Trophoblast cell (in vitro differentiated cells and primary cell): ENCODE measurements around the gene KANK4.

ENCODE experiments used
- DNase-seq, 2 donors: peaks; one replicate each; pipeline ENCODE4 v3.0.0-alpha.2; 2016
- H2AFZ ChIP-seq: 2 replicates; pipeline ENCODE4 v1.6.1; 2013; ENCODE audit warnings: low read length, moderate library complexity, mild to moderate bottlenecking; ENCODE audit not compliant: insufficient read depth, poor library complexity
- H2AK5ac ChIP-seq: 2 replicates; pipeline ENCODE4 v1.6.1; 2013; ENCODE audit warnings: mild to moderate bottlenecking, low read length
- H2BK120ac ChIP-seq: 2 replicates; pipeline ENCODE4 v1.6.1; 2013; ENCODE audit warnings: low read length, mild to moderate bottlenecking, moderate library complexity; ENCODE audit not compliant: insufficient read depth, poor library complexity
- H2BK12ac ChIP-seq: 2 replicates; pipeline ENCODE4 v1.6.1; 2013; ENCODE audit warnings: mild to moderate bottlenecking, low read length, moderate library complexity
- H2BK5ac ChIP-seq: 2 replicates; pipeline ENCODE4 v1.6.1; 2013; ENCODE audit warnings: low read length, low read depth, moderate library complexity, mild to moderate bottlenecking; ENCODE audit not compliant: poor library complexity
- H3K14ac ChIP-seq: 2 replicates; pipeline ENCODE4 v1.6.1; 2013; ENCODE audit warnings: mild to moderate bottlenecking, low read length
- H3K18ac ChIP-seq: 2 replicates; pipeline ENCODE4 v1.6.1; 2013; ENCODE audit warnings: mild to moderate bottlenecking, low read length
- H3K23ac ChIP-seq: 2 replicates; pipeline ENCODE4 v1.6.1; 2013; ENCODE audit warnings: low read length
- H3K27ac ChIP-seq: 2 replicates; pipeline ENCODE4 v1.5.1; 2013; ENCODE audit warnings: low read depth, mild to moderate bottlenecking, inconsistent platforms, low read length, moderate library complexity
- H3K27me3 ChIP-seq: 2 replicates; pipeline ENCODE4 v1.6.1; 2013; ENCODE audit warnings: inconsistent platforms, mild to moderate bottlenecking, low read length, moderate library complexity; ENCODE audit not compliant: insufficient read depth
- H3K36me3 ChIP-seq, 2 experiments: 1 replicate in 1 of 2; 2 replicates in 1 of 2; pipeline ENCODE4 v1.6.1; 2013; ENCODE audit warnings: low read length in 2 of 2, mild to moderate bottlenecking in 2 of 2, moderate library complexity in 1 of 2; ENCODE audit not compliant: insufficient read depth in 2 of 2, control insufficient read depth in 1 of 2
- H3K4ac ChIP-seq: 2 replicates; pipeline ENCODE4 v1.6.1; 2013; ENCODE audit warnings: low read depth, mild to moderate bottlenecking, low read length, moderate library complexity
- H3K4me1 ChIP-seq, 2 experiments: 1 replicate in 1 of 2; 2 replicates in 1 of 2; pipeline ENCODE4 v1.6.1; 2013; ENCODE audit warnings: low read length in 2 of 2, mild to moderate bottlenecking in 2 of 2, moderate library complexity in 1 of 2; ENCODE audit not compliant: insufficient read depth in 2 of 2, control insufficient read depth in 1 of 2
- H3K4me2 ChIP-seq: 2 replicates; pipeline ENCODE4 v1.6.1; 2013; ENCODE audit warnings: inconsistent platforms, mild to moderate bottlenecking, low read length, moderate library complexity
- H3K4me3 ChIP-seq: 2 replicates; pipeline ENCODE4 v1.5.1; 2013; ENCODE audit warnings: mild to moderate bottlenecking, low read depth, low read length, inconsistent platforms
- H3K79me1 ChIP-seq: one replicate; pipeline ENCODE4 v1.6.1; 2013; ENCODE audit warnings: low read length
- H3K79me2 ChIP-seq: 2 replicates; pipeline ENCODE4 v1.6.1; 2013; ENCODE audit warnings: low read length, mild to moderate bottlenecking; ENCODE audit not compliant: control insufficient read depth, insufficient read depth, poor library complexity
- H3K9ac ChIP-seq: 2 replicates; pipeline ENCODE4 v1.6.1; 2013; ENCODE audit warnings: mild to moderate bottlenecking, low read length
- H3K9me3 ChIP-seq: 2 replicates; pipeline ENCODE4 v1.6.1; 2013; ENCODE audit warnings: low read depth, mild to moderate bottlenecking, control low read depth, inconsistent platforms, low read length; ENCODE audit not compliant: insufficient read depth
- H4K12ac ChIP-seq: 2 replicates; pipeline ENCODE4 v1.6.1; 2013; ENCODE audit warnings: low read depth, mild to moderate bottlenecking, low read length, moderate library complexity
- H4K8ac ChIP-seq: 2 replicates; pipeline ENCODE4 v1.6.1; 2013; ENCODE audit warnings: low read depth, mild to moderate bottlenecking, low read length, moderate library complexity
- H4K91ac ChIP-seq: one replicate; pipeline ENCODE4 v1.6.1; 2013; ENCODE audit warnings: low read depth, mild to moderate bottlenecking, low read length, moderate library complexity
- WGBS: extraction: QIAGEN DNeasy Blood & Tissue Kit; methylation state at CpG from one replicate; pipeline ENCODE4 v1.1.7; 2013; ENCODE audit warnings: missing lambda C conversion rate; ENCODE audit not compliant: insufficient read length, insufficient coverage; ENCODE audit errors: extremely low coverage; 5-methylcytosine and 5-hydroxymethylcytosine counted together

KANK4 gene

GRCh38 chr1:62260688-62261087 is 58.5 kb downstream of the KANK4 start:
- Histone ChIP-seq H2BK120ac (no peak overlapping the region), H2BK12ac (no peak overlapping the region), H3K36me3 (peaks cover 44 to 58% of the 10 kb centered on the region in 2 experiments), H3K9me3 (no peaks in the 10 kb centered on the region), H2AK5ac (no peak overlapping the region), H2BK5ac (no peak overlapping the region), H4K91ac (no peak overlapping the region), H4K12ac (no peak overlapping the region), H3K79me1 (no peaks in the 10 kb centered on the region), H3K4ac (no peak overlapping the region), H4K8ac (no peak overlapping the region), H3K4me3 (no peak overlapping the region), H3K27me3 (no peaks in the 10 kb centered on the region), H3K9ac (no peak overlapping the region), H2AFZ (no peak overlapping the region), H3K23ac (no peak overlapping the region), H3K14ac (no peak overlapping the region), H3K79me2 (no peaks in the 10 kb centered on the region), H3K18ac (no peak overlapping the region), H3K4me2 (no peak overlapping the region), H3K4me1 (peaks cover 0 to 2% of the 10 kb centered on the region in 2 experiments), H3K27ac (no peak overlapping the region)
- no CpG with 5 or more reads among the region's 3 CpGs for WGBS
- no peak for DNase-seq

GRCh38 chr1:62259551-62259950 is 59.7 kb downstream of the KANK4 start:
- no CpG with 5 or more reads among the region's 4 CpGs for WGBS
- H3K9ac ChIP-seq = no peak overlapping the region

GRCh38 chr1:62250126-62250726 is 69.0 kb downstream of the KANK4 start:
- no CpG with 5 or more reads among the region's 10 CpGs for WGBS
- no peaks in the 10 kb centered on the region for H3K79me2 ChIP-seq
- H4K8ac ChIP-seq = no peak overlapping the region
- no peak overlapping the region for H2BK5ac ChIP-seq
- DNase-seq = no peak
- H4K12ac ChIP-seq = no peak overlapping the region
- no peak overlapping the region for H2BK120ac ChIP-seq
- no peaks in the 10 kb centered on the region for H3K9me3 ChIP-seq
- no peak overlapping the region for H3K4ac ChIP-seq
- no peak overlapping the region for H2AK5ac ChIP-seq
- H3K4me2 ChIP-seq = no peak overlapping the region
- H3K4me3 ChIP-seq = no peak overlapping the region
- H2BK12ac ChIP-seq = no peak overlapping the region
- no peak overlapping the region for H3K23ac ChIP-seq
- no peaks in the 10 kb centered on the region for H3K79me1 ChIP-seq
- no peaks in the 10 kb centered on the region for H3K27me3 ChIP-seq
- no peak overlapping the region for H3K27ac ChIP-seq
- no peaks in the 10 kb centered on the region for H3K4me1 ChIP-seq
- no peak overlapping the region for H3K14ac ChIP-seq
- H2AFZ ChIP-seq = no peak overlapping the region
- H4K91ac ChIP-seq = no peak overlapping the region
- H3K9ac ChIP-seq = no peak overlapping the region
- H3K36me3 ChIP-seq = peaks cover 41 to 48% of the 10 kb centered on the region in 2 experiments
- H3K18ac ChIP-seq = no peak overlapping the region

More at GRCh38 chr1:62259551-62259950, 59.7 kb downstream of the KANK4 start:
- H3K4me1 ChIP-seq = peaks cover 0 to 2% of the 10 kb centered on the region in 2 experiments
- no peak overlapping the region for H3K23ac ChIP-seq
- no peak overlapping the region for H4K12ac ChIP-seq
- H3K4me2 ChIP-seq = no peak overlapping the region
- no peaks in the 10 kb centered on the region for H3K27me3 ChIP-seq
- no peak for DNase-seq
- no peak overlapping the region for H3K27ac ChIP-seq
- H3K18ac ChIP-seq = no peak overlapping the region
- H3K79me2 ChIP-seq = no peaks in the 10 kb centered on the region
- H4K8ac ChIP-seq = no peak overlapping the region
- H3K79me1 ChIP-seq = no peaks in the 10 kb centered on the region
- H2BK12ac ChIP-seq = no peak overlapping the region
- no peak overlapping the region for H3K4me3 ChIP-seq
- no peak overlapping the region for H2AK5ac ChIP-seq
- H2BK120ac ChIP-seq = no peak overlapping the region
- H4K91ac ChIP-seq = no peak overlapping the region
- H3K4ac ChIP-seq = no peak overlapping the region
- H3K9me3 ChIP-seq = no peaks in the 10 kb centered on the region
- no peak overlapping the region for H2BK5ac ChIP-seq
- H3K36me3 ChIP-seq = peaks cover 40 to 62% of the 10 kb centered on the region in 2 experiments
- no peak overlapping the region for H2AFZ ChIP-seq
- no peak overlapping the region for H3K14ac ChIP-seq

- Histone ChIP-seq H3K79me1 (no peaks in the 10 kb centered on the region), H3K36me3 (peaks cover 42 to 50% of the 10 kb centered on the region in 2 experiments), H3K27ac (no peak overlapping the region), H4K91ac (no peak overlapping the region), H4K12ac (no peak overlapping the region), H3K9me3 (no peaks in the 10 kb centered on the region), H2BK5ac (no peak overlapping the region), H2BK120ac (no peak overlapping the region), H3K4me2 (no peak overlapping the region), H3K4me1 (no peaks in the 10 kb centered on the region), H3K23ac (no peak overlapping the region), H3K27me3 (no peaks in the 10 kb centered on the region), H3K4me3 (no peak overlapping the region), H3K4ac (no peak overlapping the region), H2AK5ac (no peak overlapping the region), H3K18ac (no peak overlapping the region), H3K9ac (no peak overlapping the region), H3K14ac (no peak overlapping the region), H3K79me2 (no peaks in the 10 kb centered on the region), H2AFZ (no peak overlapping the region), H2BK12ac (no peak overlapping the region), H4K8ac (no peak overlapping the region)
- no CpG with 5 or more reads among the region's 14 CpGs for WGBS
- peak; percentile 48 to 80 for DNase-seq
These were observed 71.7 kb downstream of the KANK4 start for GRCh38 chr1:62247391-62248168.
